ENCODE measurements around the gene ARG2. TPM values are rescaled to one million over a fixed set of nuclear protein-coding genes. Genes with fewer than 3 reads are reported as not detected.

ARG2 gene
- total RNA-seq, 4 donors from 2014 or later, result 13.2 to 125 (median 67.6) TPM

DNA sequence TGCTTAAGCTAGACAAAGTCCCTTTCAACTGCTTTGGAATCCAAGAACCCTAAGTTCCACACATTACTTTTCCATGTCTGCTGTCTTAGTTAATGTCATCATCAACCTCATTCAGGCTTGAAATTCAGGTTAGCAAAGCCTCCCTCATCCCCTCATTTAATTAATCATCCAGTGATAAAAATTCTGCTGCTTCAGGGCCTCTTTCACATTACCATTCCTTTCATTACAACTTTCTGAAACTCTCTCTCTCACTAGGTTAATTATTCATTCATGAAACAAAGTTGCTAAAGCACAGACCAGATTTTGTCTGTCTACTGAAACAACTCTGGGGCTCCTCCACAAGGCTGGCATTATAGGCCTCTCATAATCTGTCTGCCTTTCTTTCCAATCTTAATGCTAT is 64.1 kb downstream of the ARG2 start:
- Histone ChIP-seq H3K27me3 (no peaks in the 10 kb centered on the region), H3K9me3 (no peaks in the 10 kb centered on the region), H3K36me3 (peaks cover 0 to 43% (median 0%) of the 10 kb centered on the region in 3 donors), H3K4me1 (peaks cover 0 to 3% (median 0%) of the 10 kb centered on the region in 4 donors), H3K4me3 (no peak overlapping the region), H3K27ac (no peak overlapping the region)
- no peak for TF ChIP-seq POLR2A (IDR thresholded peaks at IDR 0.05)
- TF ChIP-seq, protein P1, sequence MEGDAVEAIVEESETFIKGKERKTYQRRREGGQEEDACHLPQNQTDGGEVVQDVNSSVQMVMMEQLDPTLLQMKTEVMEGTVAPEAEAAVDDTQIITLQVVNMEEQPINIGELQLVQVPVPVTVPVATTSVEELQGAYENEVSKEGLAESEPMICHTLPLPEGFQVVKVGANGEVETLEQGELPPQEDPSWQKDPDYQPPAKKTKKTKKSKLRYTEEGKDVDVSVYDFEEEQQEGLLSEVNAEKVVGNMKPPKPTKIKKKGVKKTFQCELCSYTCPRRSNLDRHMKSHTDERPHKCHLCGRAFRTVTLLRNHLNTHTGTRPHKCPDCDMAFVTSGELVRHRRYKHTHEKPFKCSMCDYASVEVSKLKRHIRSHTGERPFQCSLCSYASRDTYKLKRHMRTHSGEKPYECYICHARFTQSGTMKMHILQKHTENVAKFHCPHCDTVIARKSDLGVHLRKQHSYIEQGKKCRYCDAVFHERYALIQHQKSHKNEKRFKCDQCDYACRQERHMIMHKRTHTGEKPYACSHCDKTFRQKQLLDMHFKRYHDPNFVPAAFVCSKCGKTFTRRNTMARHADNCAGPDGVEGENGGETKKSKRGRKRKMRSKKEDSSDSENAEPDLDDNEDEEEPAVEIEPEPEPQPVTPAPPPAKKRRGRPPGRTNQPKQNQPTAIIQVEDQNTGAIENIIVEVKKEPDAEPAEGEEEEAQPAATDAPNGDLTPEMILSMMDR (IDR thresholded peaks at IDR 0.05), result no peak
- no peak for DNase-seq

DNA sequence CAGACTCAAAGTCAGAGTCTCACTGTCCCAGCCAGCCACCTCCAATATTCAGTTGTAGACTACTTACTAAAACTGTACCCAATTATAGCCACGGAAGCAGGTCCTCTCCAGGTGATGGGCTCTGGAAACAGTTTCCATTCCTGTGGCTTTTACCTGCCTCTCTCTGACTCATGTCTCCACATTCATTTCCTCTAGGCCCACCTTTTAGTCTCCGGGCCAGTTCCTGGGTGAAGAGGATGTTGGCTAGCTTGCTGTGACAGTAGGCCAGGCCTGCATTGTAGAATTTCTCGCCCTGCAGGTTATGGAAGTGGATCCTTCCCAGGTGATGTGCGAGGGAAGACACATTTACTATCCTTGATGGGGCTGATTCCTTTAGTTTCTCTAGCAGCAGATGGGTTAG is 70.3 kb downstream of the ARG2 start:
- DNase-seq, result no peak
- H3K36me3 ChIP-seq, result peaks cover 0 to 56% (median 0%) of the 10 kb centered on the region in 3 donors
- no peak overlapping the region for H3K27ac ChIP-seq
- H3K9me3 ChIP-seq, result no peaks in the 10 kb centered on the region
- no peak overlapping the region for H3K4me3 ChIP-seq
- peaks cover 0 to 7% (median 0%) of the 10 kb centered on the region in 4 donors for H3K4me1 ChIP-seq
- H3K27me3 ChIP-seq, result no peaks in the 10 kb centered on the region
- TF ChIP-seq, protein P1 (IDR thresholded peaks at IDR 0.05), result no peak
- TF ChIP-seq POLR2A (IDR thresholded peaks at IDR 0.05), result no peak

DNA sequence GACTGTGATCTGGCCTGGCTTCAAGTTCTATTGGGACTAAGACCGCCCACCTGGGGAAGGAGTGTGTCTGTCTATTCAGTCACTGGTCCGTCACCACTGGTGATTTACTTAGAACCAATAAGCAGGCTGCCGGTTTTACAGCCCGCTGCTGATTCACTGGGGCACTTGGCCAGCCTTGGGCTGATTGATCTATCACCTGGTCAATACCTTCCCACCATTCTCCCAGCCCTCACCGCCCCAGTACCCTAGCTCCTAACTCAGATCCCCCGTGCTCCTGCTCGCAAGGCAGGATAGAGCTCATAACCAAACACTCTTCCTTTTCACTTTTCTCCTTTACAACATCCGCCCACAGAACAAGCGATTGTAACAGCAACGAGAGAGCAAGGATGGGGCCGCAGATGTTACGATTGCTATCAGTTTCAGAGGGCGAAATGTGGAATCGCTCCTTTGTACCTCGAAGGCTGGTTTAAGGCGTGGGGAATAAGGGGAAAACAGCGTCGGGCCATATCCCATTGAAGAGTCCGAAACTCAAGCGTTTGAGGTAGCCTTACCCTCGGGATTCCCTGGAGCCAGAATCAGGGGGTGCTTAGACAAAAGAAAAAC is 75.2 kb downstream of the ARG2 start:
- peak; percentile 62 to 92 (median 86) for DNase-seq
- Histone ChIP-seq H3K9me3 (no peaks in the 10 kb centered on the region), H3K27me3 (no peaks in the 10 kb centered on the region), H3K4me3 (peak overlapping the region; percentile 67 to 94 (median 78)), H3K4me1 (peaks cover 0 to 7% (median 0%) of the 10 kb centered on the region in 4 donors), H3K27ac (peak overlapping the region; percentile 71 to 91 (median 84)), H3K36me3 (peaks cover 0 to 24% (median 0%) of the 10 kb centered on the region in 3 donors)
- TF ChIP-seq, protein P1 (IDR thresholded peaks at IDR 0.05), result no peak
- TF ChIP-seq POLR2A (IDR thresholded peaks at IDR 0.05), result peak; percentile 60 to 84

DNA sequence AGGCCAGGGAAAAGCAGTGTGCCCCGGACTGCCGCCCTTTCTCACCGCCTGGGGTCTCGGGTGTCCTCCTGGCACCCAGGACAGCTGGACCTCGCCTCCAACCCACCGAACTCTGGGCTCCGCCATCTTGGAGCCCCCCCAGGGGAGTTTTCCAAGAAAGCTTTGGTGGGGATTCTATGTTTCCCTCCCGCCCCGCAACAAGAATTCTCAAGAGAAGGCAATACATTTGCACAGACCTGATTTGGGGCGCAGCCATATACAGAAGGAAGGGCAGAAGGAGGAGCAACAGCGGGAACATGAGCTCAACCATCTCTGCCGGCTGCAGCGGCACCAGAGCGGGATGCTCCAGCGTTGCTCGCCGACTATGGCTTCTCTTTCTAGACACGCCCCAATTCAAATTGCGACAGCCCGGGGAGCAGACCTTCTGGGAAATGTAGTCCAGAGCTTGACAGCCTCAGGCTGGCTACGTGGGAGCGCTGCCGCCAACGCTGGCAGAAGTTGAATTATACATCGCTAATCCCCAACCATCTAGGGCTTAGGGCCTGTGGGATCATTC is 75.8 kb downstream of the ARG2 start, which contains the start of gene RDH11:
TSS of gene RDH11 (minus strand) at position 371 of the 556 bp plus-strand sequence. CDS start at position 310, 61 bp downstream.
- TF ChIP-seq POLR2A (IDR thresholded peaks at IDR 0.05), result peak; percentile 83 to 90
- TF ChIP-seq, protein P1 (IDR thresholded peaks at IDR 0.05), result no peak
- H3K36me3 ChIP-seq, result peaks cover 0 to 18% (median 0%) of the 10 kb centered on the region in 3 donors
- peaks cover 0 to 7% (median 0%) of the 10 kb centered on the region in 4 donors for H3K4me1 ChIP-seq
- peak within 1 kb of the TSS; percentile 67 to 94 (median 78) for H3K4me3 ChIP-seq
- H3K27ac ChIP-seq, result peak within 1 kb of the TSS; percentile 71 to 91 (median 84)
- peak; percentile 82 to 94 (median 84) for DNase-seq
- no peaks in the 10 kb centered on the region for H3K27me3 ChIP-seq
- H3K9me3 ChIP-seq, result no peaks in the 10 kb centered on the region

DNA sequence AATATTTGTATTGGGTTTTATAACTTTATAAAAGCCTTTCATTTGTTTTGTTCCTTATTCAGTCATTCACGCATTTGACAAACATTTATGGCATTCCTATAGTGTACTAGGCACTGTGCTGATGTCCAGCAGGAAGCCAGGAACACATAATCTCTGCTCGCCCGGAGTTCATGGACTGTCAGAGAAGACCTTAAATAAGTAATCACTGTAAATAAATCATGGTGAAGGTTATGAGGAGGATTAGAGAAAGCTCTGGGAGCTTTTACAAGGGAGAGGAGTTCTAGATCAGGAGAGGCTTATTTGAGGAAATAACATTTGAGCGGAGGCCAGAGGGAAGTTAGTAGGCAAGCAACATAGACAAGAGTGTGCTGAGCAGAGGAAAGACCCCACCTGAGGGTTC is 77.3 kb downstream of the ARG2 start:
- Histone ChIP-seq H3K36me3 (peaks cover 0 to 4% (median 0%) of the 10 kb centered on the region in 3 donors), H3K9me3 (no peaks in the 10 kb centered on the region), H3K27me3 (no peaks in the 10 kb centered on the region), H3K4me1 (peaks cover 0 to 7% (median 0%) of the 10 kb centered on the region in 4 donors), H3K4me3 (no peak overlapping the region), H3K27ac (no peak overlapping the region)
- no peak for TF ChIP-seq POLR2A (IDR thresholded peaks at IDR 0.05)
- TF ChIP-seq, protein P1 (IDR thresholded peaks at IDR 0.05), result no peak
- DNase-seq, result no peak

Data from Peyer's patch (tissue), 4 donors.